GM23338 (cell line): ENCODE results near the gene PAX5. TPM values are rescaled to one million over a fixed set of nuclear protein-coding genes. Genes with fewer than 3 reads are reported as not detected.
A peak's percentile ranks its signal among the peaks of the same experiment; 100 is the strongest.

Experiments
- ATAC-seq: fragments of 200-7000 bp; cut with Tn5 transposase; 3 replicates; pipeline ENCODE4 v1.9.1; 2020
- DNase-seq: peaks from one replicate; pipeline ENCODE4 v3.0.0-alpha.2; 2015; ENCODE audit warnings: low spot score
- H2AFZ ChIP-seq: fragments of 200-600 bp; sonication (generic); 2 replicates; pipeline ENCODE4 v1.8.0; 2016; ENCODE audit warnings: antibody characterized with exemption, mild to moderate bottlenecking, moderate library complexity
- H3F3A ChIP-seq: fragments of 200-600 bp; sonication (generic); replicated peaks from 2 replicates; pipeline ENCODE4 v1.8.0; 2017; ENCODE audit warnings: antibody characterized with exemption, mixed run types, low read depth
- H3K27ac ChIP-seq: fragments of 200-600 bp; sonication (generic); 2 replicates; pipeline ENCODE4 v1.6.1; 2016; ENCODE audit warnings: low read depth
- H3K27me3 ChIP-seq: fragments of 200-600 bp; sonication (generic); 2 replicates; pipeline ENCODE4 v1.8.0; 2016; ENCODE audit warnings: mild to moderate bottlenecking, mixed run types, moderate library complexity; ENCODE audit not compliant: insufficient read depth
- H3K36me3 ChIP-seq: fragments of 200-600 bp; sonication (generic); 2 replicates; pipeline ENCODE4 v1.8.0; 2016; ENCODE audit warnings: mild to moderate bottlenecking; ENCODE audit not compliant: insufficient read depth
- H3K4me1 ChIP-seq: fragments of 200-600 bp; sonication (generic); 2 replicates; pipeline ENCODE4 v1.8.0; 2016; ENCODE audit warnings: mild to moderate bottlenecking, moderate library complexity; ENCODE audit not compliant: insufficient read depth
- H3K4me2 ChIP-seq: fragments of 200-600 bp; sonication (generic); 2 replicates; pipeline ENCODE4 v1.7.1; 2017; ENCODE audit warnings: mixed run types
- H3K4me3 ChIP-seq: fragments of 200-600 bp; sonication (generic); 2 replicates; pipeline ENCODE4 v1.6.1; 2016; ENCODE audit warnings: mixed run types
- H3K79me2 ChIP-seq: fragments of 200-600 bp; sonication (generic); replicated peaks from 2 replicates; pipeline ENCODE4 v1.8.0; 2017; ENCODE audit warnings: mild to moderate bottlenecking; ENCODE audit not compliant: insufficient read depth
- H3K9me2 ChIP-seq: fragments of 200-600 bp; sonication (generic); 2 replicates; pipeline ENCODE4 v1.8.0; 2017; ENCODE audit not compliant: insufficient read depth
- H4K20me1 ChIP-seq: fragments of 200-600 bp; sonication (generic); replicated peaks from 2 replicates; pipeline ENCODE4 v1.8.0; 2017; ENCODE audit warnings: mild to moderate bottlenecking; ENCODE audit not compliant: insufficient read depth
- H3K27ac Mint-ChIP-seq: 2 replicates; pipeline ENCODE4 v1.8.0; 2020; ENCODE audit warnings: inconsistent platforms, mild to moderate bottlenecking, moderate library complexity, mixed read lengths
- H3K27me3 Mint-ChIP-seq: 3 replicates; pipeline ENCODE4 v1.8.0; 2022; ENCODE audit warnings: low read depth, mild to moderate bottlenecking, moderate library complexity, mixed read lengths, inconsistent platforms; ENCODE audit not compliant: insufficient read depth, poor library complexity
- H3K36me3 Mint-ChIP-seq: 3 replicates; pipeline ENCODE4 v1.8.0; 2021; ENCODE audit warnings: low read depth, mild to moderate bottlenecking, inconsistent platforms, moderate library complexity, mixed read lengths
- H3K4me1 Mint-ChIP-seq: 3 replicates; pipeline ENCODE4 v1.8.0; 2020; ENCODE audit warnings: mild to moderate bottlenecking, inconsistent platforms, mixed read lengths
- H3K4me3 Mint-ChIP-seq: 3 replicates; pipeline ENCODE4 v1.8.0; 2021; ENCODE audit warnings: moderate library complexity, mild to moderate bottlenecking, inconsistent platforms, mixed read lengths
- H3K9me3 Mint-ChIP-seq: 3 replicates; pipeline ENCODE4 v1.8.0; 2020; ENCODE audit warnings: moderate library complexity, mild to moderate bottlenecking, inconsistent platforms, mixed read lengths
- CTCF ChIP-seq, 2 experiments: fragments of 200-600 bp in 1 of 2; sonication (generic) in 1 of 2; conservative IDR thresholded peaks; 2 replicates each; pipeline versions ENCODE4 v1.5.1 to v1.6.1; 2016 to 2017; ENCODE audit warnings: antibody characterized with exemption in 2 of 2, low read depth in 2 of 2, mild to moderate bottlenecking in 2 of 2, moderate library complexity in 1 of 2
- NANOG ChIP-seq: IDR thresholded peaks from 2 replicates; pipeline ENCODE4 v1.6.1; 2016; ENCODE audit warnings: antibody characterized with exemption, borderline replicate concordance
- POLR2AphosphoS5 ChIP-seq: IDR thresholded peaks from 2 replicates; pipeline ENCODE4 v1.6.1; 2016; ENCODE audit warnings: antibody characterized with exemption, low read depth
- polyA plus RNA-seq: library from polyadenylated mRNA; unstranded; fragments of >200 nt; fragmentation: Nextera tagmentation; extraction: Ambion mirVana; gene quantifications from 2 replicates; pipeline ENCODE4 v1.2.1, GENCODE V29; 2016
- total RNA-seq: library from RNA; depleted of rRNA; stranded (reverse); fragments of >200 nt; shearing (Covaris generic); gene quantifications from 2 replicates; pipeline ENCODE4 v1.2.3, GENCODE V29; 2014
- TF ChIP-seq, protein P1 (sequence below): IDR thresholded peaks from one replicate; pipeline ENCODE4 v1.6.1; 2018; ENCODE audit warnings: antibody characterized with exemption; ENCODE audit not compliant: unreplicated experiment

The PAX5 gene
- total and polyA plus RNA-seq, 2 experiments from 2014 or later = 0.17 to 0.60 TPM

- H3K4me1 Mint-ChIP-seq = peaks cover 17% of the 10 kb centered on the region
- Histone ChIP-seq H3K36me3 (no peaks in the 10 kb centered on the region), H3K27ac (no peak overlapping the region), H3K4me1 (peaks cover 6% of the 10 kb centered on the region; the same call in 1 of the 2 replicates), H4K20me1 (no peaks in the 10 kb centered on the region), H2AFZ (peak overlapping the region; percentile 72; the same call in 1 of the 2 replicates), H3K27me3 (peaks cover 5% of the 10 kb centered on the region; the same call in 1 of the 2 replicates), H3F3A (no peaks in the 10 kb centered on the region), H3K4me2 (no peak overlapping the region), H3K79me2 (no peaks in the 10 kb centered on the region), H3K9me2 (no peaks in the 10 kb centered on the region), H3K4me3 (no peak overlapping the region)
- no peaks in the 10 kb centered on the region for H3K9me3 Mint-ChIP-seq
- TF ChIP-seq CTCF (conservative IDR thresholded peaks at IDR 0.05; ENCODE audit: low read depth in 2 of 2) (peak; percentile 40 to 43), POLR2AphosphoS5 (no peak)
- TF ChIP-seq, protein P1, sequence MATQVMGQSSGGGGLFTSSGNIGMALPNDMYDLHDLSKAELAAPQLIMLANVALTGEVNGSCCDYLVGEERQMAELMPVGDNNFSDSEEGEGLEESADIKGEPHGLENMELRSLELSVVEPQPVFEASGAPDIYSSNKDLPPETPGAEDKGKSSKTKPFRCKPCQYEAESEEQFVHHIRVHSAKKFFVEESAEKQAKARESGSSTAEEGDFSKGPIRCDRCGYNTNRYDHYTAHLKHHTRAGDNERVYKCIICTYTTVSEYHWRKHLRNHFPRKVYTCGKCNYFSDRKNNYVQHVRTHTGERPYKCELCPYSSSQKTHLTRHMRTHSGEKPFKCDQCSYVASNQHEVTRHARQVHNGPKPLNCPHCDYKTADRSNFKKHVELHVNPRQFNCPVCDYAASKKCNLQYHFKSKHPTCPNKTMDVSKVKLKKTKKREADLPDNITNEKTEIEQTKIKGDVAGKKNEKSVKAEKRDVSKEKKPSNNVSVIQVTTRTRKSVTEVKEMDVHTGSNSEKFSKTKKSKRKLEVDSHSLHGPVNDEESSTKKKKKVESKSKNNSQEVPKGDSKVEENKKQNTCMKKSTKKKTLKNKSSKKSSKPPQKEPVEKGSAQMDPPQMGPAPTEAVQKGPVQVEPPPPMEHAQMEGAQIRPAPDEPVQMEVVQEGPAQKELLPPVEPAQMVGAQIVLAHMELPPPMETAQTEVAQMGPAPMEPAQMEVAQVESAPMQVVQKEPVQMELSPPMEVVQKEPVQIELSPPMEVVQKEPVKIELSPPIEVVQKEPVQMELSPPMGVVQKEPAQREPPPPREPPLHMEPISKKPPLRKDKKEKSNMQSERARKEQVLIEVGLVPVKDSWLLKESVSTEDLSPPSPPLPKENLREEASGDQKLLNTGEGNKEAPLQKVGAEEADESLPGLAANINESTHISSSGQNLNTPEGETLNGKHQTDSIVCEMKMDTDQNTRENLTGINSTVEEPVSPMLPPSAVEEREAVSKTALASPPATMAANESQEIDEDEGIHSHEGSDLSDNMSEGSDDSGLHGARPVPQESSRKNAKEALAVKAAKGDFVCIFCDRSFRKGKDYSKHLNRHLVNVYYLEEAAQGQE = no peak
- no peak overlapping the region for H3K27ac Mint-ChIP-seq
- H3K27me3 Mint-ChIP-seq = peaks cover 14% of the 10 kb centered on the region
- H3K4me3 Mint-ChIP-seq = no peak overlapping the region
- H3K36me3 Mint-ChIP-seq = no peaks in the 10 kb centered on the region
- ATAC-seq (peak; percentile 31), DNase-seq (peak; percentile 42)
Measured at GRCh38 chr9:36866840-36867239, 167.2 kb downstream of the PAX5 start.

DNA sequence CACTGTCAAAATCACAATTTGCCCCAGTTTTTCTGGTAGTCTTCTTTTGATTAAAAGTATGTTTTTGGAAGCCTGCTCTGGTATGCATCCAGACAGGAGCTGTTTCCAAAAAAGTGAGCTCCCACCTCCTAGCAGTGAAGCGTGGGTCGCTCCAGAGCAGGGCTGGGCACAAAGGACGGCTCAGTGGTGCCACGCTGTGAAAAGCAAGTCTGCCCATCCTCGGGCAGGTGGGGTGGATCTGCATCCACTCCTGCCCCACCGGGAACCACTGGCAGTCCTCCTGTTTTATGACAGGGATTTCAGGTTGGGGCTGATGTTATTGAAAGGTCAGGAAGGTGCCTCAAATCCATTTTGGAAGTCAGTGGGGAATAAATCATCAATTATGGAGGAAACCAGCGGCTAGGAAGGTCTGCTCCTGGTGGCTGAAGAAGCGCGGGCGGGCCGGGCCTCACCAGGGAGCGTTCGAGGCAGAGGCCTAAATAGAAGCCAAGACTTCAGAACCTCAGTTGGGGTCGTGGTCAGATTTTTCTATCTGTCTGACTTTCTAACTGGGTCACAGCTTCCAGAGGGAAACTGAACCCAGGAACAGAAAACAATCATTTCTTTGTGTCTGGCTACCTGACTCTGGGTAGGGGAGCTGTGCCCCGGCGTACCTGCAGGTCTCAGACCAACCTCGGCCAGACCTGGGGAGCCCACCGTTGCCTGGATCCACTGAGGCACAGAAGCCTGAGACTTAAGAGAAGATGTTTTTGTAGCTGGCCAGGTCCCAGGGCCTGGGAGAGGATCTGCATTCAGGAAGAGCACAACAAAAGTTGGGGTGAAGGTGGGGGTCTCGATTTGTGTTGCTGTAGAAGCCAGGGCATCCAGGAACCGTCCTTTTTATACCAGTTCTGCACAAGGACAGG, 168.1 kb downstream of the PAX5 start:
- Histone ChIP-seq H3K36me3 (no peaks in the 10 kb centered on the region), H4K20me1 (no peaks in the 10 kb centered on the region), H3K27ac (no peak overlapping the region), H3K4me2 (no peak overlapping the region), H3F3A (no peaks in the 10 kb centered on the region), H3K27me3 (peaks cover 5% of the 10 kb centered on the region; the same call in 1 of the 2 replicates), H3K9me2 (no peaks in the 10 kb centered on the region), H3K4me3 (no peak overlapping the region), H2AFZ (no peak overlapping the region; the same call in 1 of the 2 replicates), H3K79me2 (no peaks in the 10 kb centered on the region), H3K4me1 (peaks cover 6% of the 10 kb centered on the region; the same call in 1 of the 2 replicates)
- no peaks in the 10 kb centered on the region for H3K9me3 Mint-ChIP-seq
- no peak overlapping the region for H3K4me3 Mint-ChIP-seq
- H3K36me3 Mint-ChIP-seq = no peaks in the 10 kb centered on the region
- no peak overlapping the region for H3K27ac Mint-ChIP-seq
- DNase-seq (no peak), ATAC-seq (no peak)
- peaks cover 14% of the 10 kb centered on the region for H3K27me3 Mint-ChIP-seq
- H3K4me1 Mint-ChIP-seq = peaks cover 17% of the 10 kb centered on the region
- TF ChIP-seq NANOG = no peak
